Calu3 (cell line): ENCODE data around the gene SYNE2. TPM values are rescaled to one million over a fixed set of nuclear protein-coding genes. Genes with fewer than 3 reads are reported as not detected.
A peak's percentile ranks its signal among the peaks of the same experiment; 100 is the strongest.
"Not testable (repeated sequence)": the region's sequence is repeated elsewhere in the genome, so short reads cannot be mapped to it uniquely, and the experiment has no call there.

Experiments
- BruUV-seq: library from RNA; stranded (reverse); fragments of 400-500 nt; replicated peaks from 2 replicates; lab custom pipeline; 2021; lab: Mats Ljungman, UMichigan
- CTCF ChIA-PET: fragments of 300-600 bp; sonication (Branson Sonifier 250); formaldehyde crosslinking; loops from one replicate; lab custom pipeline; 2022; ENCODE audit warnings: antibody characterized with exemption; lab: Charles Lee
- DNase-seq: peaks from one replicate; pipeline ENCODE4 v3.0.0; 2022
- H3K27ac Mint-ChIP-seq: one replicate; pipeline ENCODE4 v1.8.0; 2022; ENCODE audit warnings: mixed read lengths; ENCODE audit not compliant: unreplicated experiment
- H3K27me3 Mint-ChIP-seq: one replicate; pipeline ENCODE4 v1.8.0; 2022; ENCODE audit warnings: mixed read lengths; ENCODE audit not compliant: unreplicated experiment
- H3K36me3 Mint-ChIP-seq: one replicate; pipeline ENCODE4 v1.8.0; 2022; ENCODE audit warnings: mild to moderate bottlenecking, moderate library complexity, mixed read lengths; ENCODE audit not compliant: insufficient read depth, unreplicated experiment
- H3K4me1 Mint-ChIP-seq: one replicate; pipeline ENCODE4 v1.8.0; 2022; ENCODE audit warnings: mild to moderate bottlenecking, low read depth, mixed read lengths; ENCODE audit not compliant: unreplicated experiment
- H3K4me3 Mint-ChIP-seq: one replicate; pipeline ENCODE4 v1.8.0; 2022; ENCODE audit warnings: mild to moderate bottlenecking, low read depth, moderate library complexity, mixed read lengths; ENCODE audit not compliant: unreplicated experiment
- H3K9me3 Mint-ChIP-seq: one replicate; pipeline ENCODE4 v1.8.0; 2022; ENCODE audit warnings: low read depth, mixed read lengths; ENCODE audit not compliant: unreplicated experiment
- intact Hi-C: fragments of 100-400 bp; cut with micrococcal nuclease; formaldehyde crosslinking; loops from one replicate; pipeline ENCODE4 v1.10.0; 2022; ENCODE audit not compliant: unreplicated experiment
- total RNA-seq: library from RNA; stranded (reverse); gene quantifications from 2 replicates; pipeline ENCODE4 v1.2.3, GENCODE V29; 2022
- TF ChIP-seq, protein P1 (sequence below): fragments of 200-600 bp; IDR thresholded peaks from one replicate; pipeline ENCODE4 v1.8.0; 2022; ENCODE audit warnings: antibody characterized with exemption; ENCODE audit not compliant: unreplicated experiment

The SYNE2 gene
- total RNA-seq, 1 experiment from 2014 or later, result 171 TPM

DNA sequence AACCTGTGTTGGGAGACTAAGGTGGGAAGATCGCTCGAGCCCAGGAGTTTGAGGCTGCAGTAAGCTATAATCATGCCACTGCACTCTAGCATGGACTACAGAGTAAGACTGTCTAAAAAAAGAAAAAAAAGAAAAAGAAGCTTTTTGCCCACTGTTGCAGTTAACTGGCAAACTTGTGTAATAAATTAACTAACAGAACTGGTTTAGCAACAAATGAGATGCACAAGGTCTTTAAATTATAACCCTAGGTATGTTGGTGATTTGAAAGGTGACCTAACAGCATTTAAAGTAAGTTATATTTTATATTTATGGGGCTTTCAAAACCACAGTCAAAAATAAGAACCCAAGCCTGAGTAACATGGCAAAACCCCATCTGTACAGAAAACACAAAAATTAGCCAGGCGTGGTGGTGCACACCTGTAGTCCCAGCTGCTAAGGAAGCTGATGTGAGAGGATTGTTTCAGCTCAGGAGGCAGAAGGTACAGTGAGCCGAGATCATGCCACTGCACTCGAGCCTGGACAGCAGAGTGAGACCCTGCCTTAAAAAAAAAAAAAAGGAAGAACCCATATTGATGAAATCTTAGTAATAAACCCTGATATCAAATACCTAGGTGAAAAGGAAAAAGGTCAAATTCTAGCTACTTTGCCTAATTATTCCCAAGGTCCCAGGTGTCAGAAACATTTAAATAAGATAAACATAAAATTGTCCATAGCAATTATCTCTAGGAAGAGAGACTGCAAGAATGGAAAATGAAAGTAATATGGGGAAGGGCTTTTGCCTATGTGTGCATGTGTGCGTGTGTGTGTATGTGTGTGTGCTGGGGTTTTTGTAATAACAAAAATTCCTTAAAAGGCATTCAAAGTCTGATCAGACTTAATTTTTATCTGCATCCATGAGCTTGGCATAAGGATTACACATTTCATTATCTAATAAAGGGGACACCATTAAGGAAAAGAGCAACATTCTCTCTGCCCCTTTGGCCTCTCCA is 15.4 kb downstream of the SYNE2 start:
- H3K27ac Mint-ChIP-seq, result peak overlapping the region; percentile 64
- H3K9me3 Mint-ChIP-seq, result no peaks in the 10 kb centered on the region
- TF ChIP-seq, protein P1, sequence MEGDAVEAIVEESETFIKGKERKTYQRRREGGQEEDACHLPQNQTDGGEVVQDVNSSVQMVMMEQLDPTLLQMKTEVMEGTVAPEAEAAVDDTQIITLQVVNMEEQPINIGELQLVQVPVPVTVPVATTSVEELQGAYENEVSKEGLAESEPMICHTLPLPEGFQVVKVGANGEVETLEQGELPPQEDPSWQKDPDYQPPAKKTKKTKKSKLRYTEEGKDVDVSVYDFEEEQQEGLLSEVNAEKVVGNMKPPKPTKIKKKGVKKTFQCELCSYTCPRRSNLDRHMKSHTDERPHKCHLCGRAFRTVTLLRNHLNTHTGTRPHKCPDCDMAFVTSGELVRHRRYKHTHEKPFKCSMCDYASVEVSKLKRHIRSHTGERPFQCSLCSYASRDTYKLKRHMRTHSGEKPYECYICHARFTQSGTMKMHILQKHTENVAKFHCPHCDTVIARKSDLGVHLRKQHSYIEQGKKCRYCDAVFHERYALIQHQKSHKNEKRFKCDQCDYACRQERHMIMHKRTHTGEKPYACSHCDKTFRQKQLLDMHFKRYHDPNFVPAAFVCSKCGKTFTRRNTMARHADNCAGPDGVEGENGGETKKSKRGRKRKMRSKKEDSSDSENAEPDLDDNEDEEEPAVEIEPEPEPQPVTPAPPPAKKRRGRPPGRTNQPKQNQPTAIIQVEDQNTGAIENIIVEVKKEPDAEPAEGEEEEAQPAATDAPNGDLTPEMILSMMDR, result no peak
- no peaks in the 10 kb centered on the region for H3K27me3 Mint-ChIP-seq
- BruUV-seq, result no TSS peak
- H3K4me1 Mint-ChIP-seq, result peaks cover 59% of the 10 kb centered on the region
- no peak for DNase-seq
- peaks cover 31% of the 10 kb centered on the region for H3K36me3 Mint-ChIP-seq
- H3K4me3 Mint-ChIP-seq, result peak overlapping the region; percentile 40
- intact Hi-C loops, result loop anchor here (10.0 kb wide), 1 partner anchor 203 kb away; no protein-coding TSS in a partner anchor
- CTCF ChIA-PET, result interaction anchor here (0.6 to 1.6 kb wide), 3 partner anchors 12 to 267 kb away, joined by 4 to 8 read pairs (median 4); no protein-coding TSS in a partner anchor

DNA sequence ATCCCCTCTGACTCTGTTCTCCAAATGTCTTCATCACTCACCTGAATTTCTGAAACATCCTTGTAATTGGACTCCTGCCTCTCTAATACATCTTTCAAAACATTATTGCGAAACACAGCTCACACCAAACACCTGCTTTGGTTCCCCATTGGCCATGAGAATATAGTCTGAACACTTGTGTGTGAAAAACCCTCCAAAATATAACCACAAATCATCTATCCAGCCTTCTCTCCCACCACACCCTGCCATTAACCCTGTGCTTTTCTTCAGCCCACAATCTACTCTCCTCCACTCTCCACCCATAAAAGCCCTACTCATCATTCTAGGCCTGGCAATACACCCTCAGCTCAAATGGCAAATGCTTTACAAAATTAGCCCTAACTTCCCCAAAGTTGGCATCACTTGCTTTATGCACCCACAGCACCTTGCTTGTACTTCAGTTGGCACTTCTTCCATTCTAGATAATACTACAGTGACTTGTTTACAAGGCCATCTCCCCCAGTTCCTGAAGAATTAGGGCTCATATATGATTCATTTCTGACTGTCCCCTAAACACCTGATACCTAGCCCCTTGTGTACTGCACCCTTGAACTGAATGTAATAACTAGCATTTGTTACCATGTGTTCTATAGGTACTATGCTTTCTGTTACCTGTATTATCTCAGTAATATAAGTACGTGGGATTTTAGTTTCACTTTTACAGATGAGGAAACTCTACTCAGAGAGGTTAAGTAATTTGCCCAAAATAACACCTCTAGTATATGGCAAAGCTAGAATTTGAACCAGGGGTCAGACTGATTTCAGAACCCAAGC is 17.3 kb downstream of the SYNE2 start:
- peaks cover 70% of the 10 kb centered on the region for H3K4me1 Mint-ChIP-seq
- intact Hi-C loops, result loop anchor here (10.0 kb wide), 1 partner anchor 205 kb away; no protein-coding TSS in a partner anchor
- H3K27me3 Mint-ChIP-seq, DNase-seq, BruUV-seq, H3K9me3 Mint-ChIP-seq: not testable (repeated sequence)
- peak overlapping the region; percentile 39 for H3K4me3 Mint-ChIP-seq
- H3K27ac Mint-ChIP-seq, result peak overlapping the region; percentile 64
- peaks cover 23% of the 10 kb centered on the region for H3K36me3 Mint-ChIP-seq
- CTCF ChIA-PET, result interaction anchor here (0.6 to 1.9 kb wide), 3 partner anchors 18 to 297 kb away, joined by 3 to 10 read pairs (median 5); no protein-coding TSS in a partner anchor

DNA sequence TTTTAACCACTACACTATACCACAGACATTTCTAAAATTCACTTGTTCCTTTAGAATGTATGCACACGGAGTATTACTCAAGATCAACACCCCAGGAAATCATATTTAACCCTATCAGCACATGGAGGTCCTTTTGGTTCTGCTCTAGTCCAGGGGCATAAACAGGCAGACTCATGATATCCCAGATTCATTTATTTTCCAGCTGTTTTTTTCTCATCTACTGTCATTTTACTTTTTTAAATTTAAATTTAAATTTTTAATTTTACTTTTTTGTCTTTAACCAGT is 17.9 kb downstream of the SYNE2 start:
- Mint-ChIP-seq H3K4me1 (peaks cover 71% of the 10 kb centered on the region), H3K36me3 (peaks cover 27% of the 10 kb centered on the region)
- BruUV-seq, DNase-seq, H3K27ac Mint-ChIP-seq, H3K27me3 Mint-ChIP-seq, H3K9me3 Mint-ChIP-seq, intact Hi-C loops, H3K4me3 Mint-ChIP-seq: not testable (repeated sequence)
- CTCF ChIA-PET, result interaction anchor here (0.7 to 1.9 kb wide), 2 partner anchors 18 to 32 kb away, joined by 3 to 10 read pairs; no protein-coding TSS in a partner anchor

DNA sequence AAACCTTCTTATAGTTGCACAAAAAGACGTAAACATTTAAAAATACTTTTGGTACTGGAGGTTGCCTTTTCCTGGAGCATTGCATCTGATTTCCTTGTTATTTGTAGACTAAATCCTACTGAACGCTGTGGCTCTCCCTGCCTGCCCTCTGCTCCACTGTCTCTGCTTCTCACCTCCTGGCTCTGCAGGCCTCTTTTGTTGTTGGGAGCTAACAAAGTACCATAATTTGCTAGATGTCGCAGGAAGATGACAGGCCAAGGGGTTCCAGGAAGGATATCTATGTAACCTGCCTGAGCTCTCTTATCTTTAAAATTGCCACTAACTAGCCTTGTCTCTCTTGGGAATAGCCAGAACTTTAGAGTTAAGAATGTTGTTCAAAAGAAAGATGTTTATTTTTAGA is 21.4 kb downstream of the SYNE2 start:
- intact Hi-C loops, result no loop called here
- H3K36me3 Mint-ChIP-seq, result peaks cover 18% of the 10 kb centered on the region
- H3K27ac Mint-ChIP-seq, result no peak overlapping the region
- DNase-seq, result no peak
- CTCF ChIA-PET, result no interaction called here
- peaks cover 64% of the 10 kb centered on the region for H3K4me1 Mint-ChIP-seq
- no peaks in the 10 kb centered on the region for H3K27me3 Mint-ChIP-seq
- H3K9me3 Mint-ChIP-seq, result no peaks in the 10 kb centered on the region
- no peak overlapping the region for H3K4me3 Mint-ChIP-seq
- no TSS peak for BruUV-seq
- TF ChIP-seq, protein P1, result no peak

DNA sequence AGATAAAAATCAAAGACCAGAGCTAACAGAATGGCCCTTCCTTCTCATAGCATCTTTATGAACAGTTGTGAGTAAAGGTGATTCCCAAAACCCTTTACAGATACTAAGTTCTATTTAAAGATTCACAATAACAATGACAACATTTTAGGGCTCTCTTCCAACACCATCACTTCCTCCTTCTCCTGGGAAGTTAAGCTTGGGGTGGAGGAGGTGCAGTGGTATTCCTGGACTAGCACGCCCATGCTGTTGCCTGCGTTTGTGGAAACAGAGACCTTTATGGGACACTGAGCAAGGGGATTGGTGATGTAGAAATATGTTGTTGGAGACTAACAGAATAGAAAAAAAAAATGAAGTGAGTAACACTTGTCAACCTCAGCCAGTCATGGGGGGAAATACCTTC is 22.5 kb downstream of the SYNE2 start:
- intact Hi-C loops, result no loop called here
- Mint-ChIP-seq H3K27me3 (no peaks in the 10 kb centered on the region), H3K4me1 (peaks cover 53% of the 10 kb centered on the region), H3K36me3 (peaks cover 15% of the 10 kb centered on the region), H3K4me3 (no peak overlapping the region), H3K27ac (no peak overlapping the region), H3K9me3 (no peaks in the 10 kb centered on the region)
- TF ChIP-seq, protein P1, result no peak
- no peak for DNase-seq
- no TSS peak for BruUV-seq
- CTCF ChIA-PET, result no interaction called here
